Testis (tissue), 3 donors: ENCODE measurements around the gene ST8SIA6. TPM values are rescaled to one million over a fixed set of nuclear protein-coding genes. Genes with fewer than 3 reads are reported as not detected.

Experiments
- DNase-seq: peaks from one replicate; pipeline ENCODE4 v3.0.0-alpha.2; 2019
- H3K27ac ChIP-seq, 2 donors: fragments of 200-600 bp; sonication (generic); one replicate each; pipeline ENCODE4 v1.5.1; 2019
- H3K27me3 ChIP-seq: fragments of 200-600 bp; sonication (generic); one replicate; pipeline ENCODE4 v1.5.1; 2019
- H3K36me3 ChIP-seq: fragments of 200-600 bp; sonication (generic); one replicate; pipeline ENCODE4 v1.5.1; 2017; ENCODE audit warnings: low read depth; ENCODE audit errors: missing control alignments
- H3K4me1 ChIP-seq: fragments of 200-600 bp; sonication (generic); one replicate; pipeline ENCODE4 v1.5.1; 2019
- H3K4me3 ChIP-seq, 2 donors: fragments of 200-600 bp; sonication (generic); one replicate each; pipeline ENCODE4 v1.5.1; 2017 to 2019
- H3K9me3 ChIP-seq: fragments of 200-600 bp; sonication (generic); one replicate; pipeline ENCODE4 v1.5.1; 2017
- CTCF ChIP-seq, 3 experiments: fragments of 450-650 bp in 2 of 3; fragments of 200-600 bp in 1 of 3; sonication (generic) in 1 of 3; IDR thresholded peaks; one replicate each; pipeline ENCODE4 v1.5.1; 2016 to 2019; ENCODE audit warnings: antibody characterized with exemption in 3 of 3, mild to moderate bottlenecking in 2 of 3, moderate library complexity in 1 of 3
- POLR2A ChIP-seq: fragments of 450-650 bp; IDR thresholded peaks from one replicate; pipeline ENCODE4 v1.6.1; 2017; ENCODE audit warnings: antibody characterized with exemption, mild to moderate bottlenecking, moderate library complexity
- WGBS, 2 donors: methylation state at CpG; one replicate each; pipeline ENCODE4 v1.1.5; 2018; 5-methylcytosine and 5-hydroxymethylcytosine counted together
- intact Hi-C: fragments of 100-400 bp; cut with DNase I; formaldehyde crosslinking; loops from one replicate; pipeline ENCODE4 v1.15.1; 2023; ENCODE audit warnings: low total_unique reads
- polyA plus RNA-seq: library from polyadenylated mRNA; stranded (reverse); fragments of 350-450 nt; fragmentation: Illumina TruSeq; extraction: RNeasy Lipid Tissue Mini Kit (QIAGEN cat#74804); gene quantifications from one replicate; pipeline ENCODE4 v1.2.3, GENCODE V29; 2014; ENCODE audit warnings: low read depth, low replicate concordance; ENCODE audit not compliant: insufficient read depth
- total RNA-seq, 2 donors: library from RNA; depleted of rRNA; stranded (reverse); fragments of >200 nt; gene quantifications; one replicate each; pipeline ENCODE4 v1.2.3, GENCODE V29; 2016

The ST8SIA6 gene
- total and polyA plus RNA-seq, 3 donors from 2014 or later: 0.84 to 1.6 (median 0.87) TPM

GRCh38 chr10:17381502-17382142 lies 72.8 kb downstream of the ST8SIA6 start:
- peak overlapping the region; percentile 22 to 23 for H3K27ac ChIP-seq
- H3K27me3 ChIP-seq: no peaks in the 10 kb centered on the region
- no peaks in the 10 kb centered on the region for H3K9me3 ChIP-seq
- TF ChIP-seq CTCF (IDR thresholded peaks at IDR 0.05): no peak
- TF ChIP-seq POLR2A: no peak
- WGBS, 2 donors: 36 to 39% methylated on average over 4 of the region's 4 CpGs
- intact Hi-C loops: no loop called here
- DNase-seq: no peak
- H3K4me1 ChIP-seq: peaks cover 37% of the 10 kb centered on the region
- H3K36me3 ChIP-seq: no peaks in the 10 kb centered on the region
- no peak overlapping the region for H3K4me3 ChIP-seq

- TF ChIP-seq POLR2A (no peak), CTCF (IDR thresholded peaks at IDR 0.05) (no peak)
- Histone ChIP-seq H3K27me3 (no peaks in the 10 kb centered on the region), H3K4me1 (peaks cover 37% of the 10 kb centered on the region), H3K36me3 (no peaks in the 10 kb centered on the region), H3K9me3 (no peaks in the 10 kb centered on the region), H3K4me3 (no peak overlapping the region), H3K27ac (no peak overlapping the region)
- intact Hi-C loops: no loop called here
- 29 to 56% methylated on average over 5 of the region's 5 CpGs for WGBS, 2 donors
- DNase-seq: no peak
Measured at GRCh38 chr10:17380888-17381287, 73.5 kb downstream of the ST8SIA6 start.

- Histone ChIP-seq H3K4me1 (peaks cover 33% of the 10 kb centered on the region), H3K27ac (no peak overlapping the region), H3K27me3 (no peaks in the 10 kb centered on the region), H3K9me3 (no peaks in the 10 kb centered on the region), H3K4me3 (no peak overlapping the region), H3K36me3 (no peaks in the 10 kb centered on the region)
- WGBS, 2 donors: 56 to 63% methylated on average over 1 of the region's 1 CpG
- intact Hi-C loops: no loop called here
- no peak for DNase-seq
- no peak for TF ChIP-seq POLR2A
- no peak for TF ChIP-seq CTCF (IDR thresholded peaks at IDR 0.05)
Measured at GRCh38 chr10:17380016-17380415, 74.4 kb downstream of the ST8SIA6 start.

- intact Hi-C loops: no loop called here
- TF ChIP-seq CTCF (IDR thresholded peaks at IDR 0.05) (no peak), POLR2A (no peak)
- no peaks in the 10 kb centered on the region for H3K9me3 ChIP-seq
- no peaks in the 10 kb centered on the region for H3K36me3 ChIP-seq
- peaks cover 25% of the 10 kb centered on the region for H3K4me1 ChIP-seq
- WGBS, 2 donors: 85 to 88% methylated on average over 6 of the region's 6 CpGs
- DNase-seq: no peak
- no peak overlapping the region for H3K27ac ChIP-seq
- no peaks in the 10 kb centered on the region for H3K27me3 ChIP-seq
- H3K4me3 ChIP-seq: no peak overlapping the region
Measured at GRCh38 chr10:17379151-17379690, 75.2 kb downstream of the ST8SIA6 start.
